H9 (cell line): ENCODE data around the gene COL4A2. TPM values are rescaled to one million over a fixed set of nuclear protein-coding genes. Genes with fewer than 3 reads are reported as not detected.
A peak's percentile ranks its signal among the peaks of the same experiment; 100 is the strongest.

Source experiments
- DNase-seq: peaks from one replicate; pipeline ENCODE4 v3.0.0-alpha.2; 2017
- H2AFZ ChIP-seq: one replicate; pipeline ENCODE4 v1.6.1; 2013; ENCODE audit warnings: mild to moderate bottlenecking, low read length, control low read depth, moderate library complexity
- H2AK5ac ChIP-seq: 2 replicates; pipeline ENCODE4 v1.6.1; 2013; ENCODE audit warnings: low read length, control low read depth, mixed read lengths; ENCODE audit not compliant: insufficient read length
- H2BK120ac ChIP-seq: one replicate; pipeline ENCODE4 v1.6.1; 2013; ENCODE audit warnings: low read depth, mild to moderate bottlenecking, low read length, control low read depth, inconsistent platforms; ENCODE audit not compliant: poor library complexity, severe bottlenecking
- H2BK12ac ChIP-seq: 2 replicates; pipeline ENCODE4 v1.6.1; 2013; ENCODE audit warnings: low read length, control low read depth, mixed read lengths, low read depth; ENCODE audit not compliant: insufficient read length
- H2BK15ac ChIP-seq: 2 replicates; pipeline ENCODE4 v1.6.1; 2013; ENCODE audit warnings: low read depth, low read length, control low read depth
- H2BK20ac ChIP-seq: one replicate; pipeline ENCODE4 v1.6.1; 2013; ENCODE audit warnings: low read depth, mild to moderate bottlenecking, low read length, control low read depth, inconsistent platforms; ENCODE audit not compliant: poor library complexity, severe bottlenecking
- H2BK5ac ChIP-seq: 2 replicates; pipeline ENCODE4 v1.6.1; 2013; ENCODE audit warnings: low read length, control low read depth, mixed read lengths; ENCODE audit not compliant: insufficient read length
- H3K14ac ChIP-seq: 2 replicates; pipeline ENCODE4 v1.6.1; 2013; ENCODE audit warnings: low read length, control low read depth; ENCODE audit not compliant: insufficient read depth
- H3K18ac ChIP-seq: 2 replicates; pipeline ENCODE4 v1.6.1; 2013; ENCODE audit warnings: low read depth, mild to moderate bottlenecking, mixed read lengths, low read length, control low read depth; ENCODE audit not compliant: insufficient read length
- H3K23ac ChIP-seq: 2 replicates; pipeline ENCODE4 v1.6.1; 2013; ENCODE audit warnings: low read length, control low read depth, mixed read lengths, low read depth; ENCODE audit not compliant: insufficient read length
- H3K23me2 ChIP-seq: 2 replicates; pipeline ENCODE4 v1.6.1; 2013; ENCODE audit warnings: low read depth, mild to moderate bottlenecking, mixed read lengths, low read length, control low read depth; ENCODE audit not compliant: insufficient read length, poor library complexity, severe bottlenecking
- H3K27ac ChIP-seq: 2 replicates; pipeline ENCODE4 v1.5.1; 2013; ENCODE audit warnings: low read length, control low read depth, mixed read lengths, low read depth; ENCODE audit not compliant: insufficient read length
- H3K27me3 ChIP-seq: 2 replicates; pipeline ENCODE4 v1.6.1; 2013; ENCODE audit warnings: low read length, control low read depth, inconsistent platforms; ENCODE audit not compliant: insufficient read depth
- H3K4ac ChIP-seq: 2 replicates; pipeline ENCODE4 v1.6.1; 2013; ENCODE audit warnings: low read depth, mild to moderate bottlenecking, control low read depth, inconsistent platforms, low read length, moderate library complexity
- H3K4me1 ChIP-seq: 2 replicates; pipeline ENCODE4 v1.6.1; 2013; ENCODE audit warnings: low read length, control low read depth, inconsistent platforms; ENCODE audit not compliant: insufficient read depth
- H3K4me2 ChIP-seq: 2 replicates; pipeline ENCODE4 v1.6.1; 2013; ENCODE audit warnings: low read length, control low read depth, mixed read lengths; ENCODE audit not compliant: insufficient read length, insufficient read depth
- H3K56ac ChIP-seq: 2 replicates; pipeline ENCODE4 v1.6.1; 2013; ENCODE audit warnings: low read depth, mild to moderate bottlenecking, mixed read lengths, low read length, control low read depth; ENCODE audit not compliant: insufficient read length
- H3K79me1 ChIP-seq: 2 replicates; pipeline ENCODE4 v1.6.1; 2013; ENCODE audit warnings: low read depth, mild to moderate bottlenecking, moderate library complexity, low read length, control low read depth, inconsistent platforms; ENCODE audit not compliant: insufficient read depth, poor library complexity, severe bottlenecking
- H3K79me2 ChIP-seq: 2 replicates; pipeline ENCODE4 v1.6.1; 2013; ENCODE audit warnings: low read length, control low read depth, inconsistent platforms; ENCODE audit not compliant: insufficient read depth
- H3K9ac ChIP-seq: 2 replicates; pipeline ENCODE4 v1.6.1; 2013; ENCODE audit warnings: low read length, control low read depth, mixed read lengths; ENCODE audit not compliant: insufficient read length; ENCODE audit errors: extremely low read depth
- H3K9me3 ChIP-seq: one replicate; pipeline ENCODE4 v1.6.1; 2013; ENCODE audit warnings: low read depth, low read length, inconsistent platforms; ENCODE audit not compliant: control insufficient read depth
- H3T11ph ChIP-seq: one replicate; pipeline ENCODE4 v1.6.1; 2013; ENCODE audit warnings: mild to moderate bottlenecking, low read length, control low read depth, inconsistent platforms
- H4K20me1 ChIP-seq: one replicate; pipeline ENCODE4 v1.6.1; 2013; ENCODE audit not compliant: control insufficient read depth, insufficient read length, insufficient read depth
- H4K5ac ChIP-seq: 2 replicates; pipeline ENCODE4 v1.6.1; 2013; ENCODE audit warnings: low read depth, mild to moderate bottlenecking, mixed read lengths, low read length, control low read depth; ENCODE audit not compliant: insufficient read length
- H4K8ac ChIP-seq: replicated peaks from 2 replicates; pipeline ENCODE4 v1.6.1; 2013; ENCODE audit warnings: low read length, control low read depth, mixed read lengths, low read depth; ENCODE audit not compliant: insufficient read length
- H4K91ac ChIP-seq: 2 replicates; pipeline ENCODE4 v1.6.1; 2013; ENCODE audit warnings: low read depth, mild to moderate bottlenecking, moderate library complexity, mixed read lengths, low read length, control low read depth; ENCODE audit not compliant: insufficient read length
- H3K27ac Mint-ChIP-seq, 3 experiments: 2 replicates in 2 of 3; 3 replicates in 1 of 3; pipeline ENCODE4 v1.8.0; 2020 to 2021; ENCODE audit warnings: mixed read lengths in 3 of 3, mild to moderate bottlenecking in 1 of 3, moderate library complexity in 1 of 3
- H3K27me3 Mint-ChIP-seq: 2 replicates; pipeline ENCODE4 v1.8.0; 2021; ENCODE audit warnings: low read depth, mild to moderate bottlenecking, moderate library complexity, mixed read lengths
- H3K36me3 Mint-ChIP-seq, 3 experiments: 2 replicates in 2 of 3; 3 replicates in 1 of 3; pipeline ENCODE4 v1.8.0; 2020 to 2021; ENCODE audit warnings: low read depth in 3 of 3, mixed read lengths in 3 of 3; ENCODE audit not compliant: insufficient read depth in 1 of 3
- H3K4me1 Mint-ChIP-seq, 2 experiments: 2 replicates each; pipeline ENCODE4 v1.8.0; 2020; ENCODE audit warnings: mixed read lengths in 2 of 2
- H3K4me3 Mint-ChIP-seq, 2 experiments: 2 replicates in 1 of 2; 3 replicates in 1 of 2; pipeline ENCODE4 v1.8.0; 2020 to 2021; ENCODE audit warnings: mild to moderate bottlenecking in 2 of 2, mixed read lengths in 2 of 2, moderate library complexity in 1 of 2
- H3K9me3 Mint-ChIP-seq, 2 experiments: 2 replicates in 1 of 2; 3 replicates in 1 of 2; pipeline ENCODE4 v1.8.0; 2020; ENCODE audit warnings: mild to moderate bottlenecking in 2 of 2, mixed read lengths in 2 of 2, moderate library complexity in 1 of 2
- CTCF ChIP-seq: fragments of 200-600 bp; sonication (generic); conservative IDR thresholded peaks from 3 replicates; pipeline ENCODE4 v1.8.0; 2021; ENCODE audit warnings: antibody characterized with exemption, mild to moderate bottlenecking
- WGBS: extraction: QIAGEN DNeasy Blood & Tissue Kit; methylation state at CpG from one replicate; pipeline ENCODE4 v1.1.7; 2013; ENCODE audit warnings: missing lambda C conversion rate, low lambda C conversion rate, mixed read lengths; ENCODE audit not compliant: insufficient read length; ENCODE audit errors: extremely low coverage; 5-methylcytosine and 5-hydroxymethylcytosine counted together
- total RNA-seq: library from RNA; stranded (reverse); gene quantifications from 2 replicates; pipeline ENCODE4 v1.2.1, GENCODE V29; 2021

COL4A2 gene
- total RNA-seq, 1 experiment from 2014 or later = 76.5 TPM

- no peak overlapping the region for H3K23ac ChIP-seq
- no peak overlapping the region for H2BK120ac ChIP-seq
- no peak overlapping the region for H2AFZ ChIP-seq
- H3K27me3 ChIP-seq = no peaks in the 10 kb centered on the region
- no peak overlapping the region for H2AK5ac ChIP-seq
- no peaks in the 10 kb centered on the region for H4K20me1 ChIP-seq
- no peak for TF ChIP-seq CTCF
- no peaks in the 10 kb centered on the region for H3K79me1 ChIP-seq
- Mint-ChIP-seq H3K4me3 (no peak overlapping the region), H3K9me3 (no peaks in the 10 kb centered on the region), H3K27ac (peak overlapping the region in 1 of 3 experiments; percentile 22; a peak in 2 of 7 replicates), H3K4me1 (peaks cover 2 to 3% of the 10 kb centered on the region in 2 experiments; a peak in 2 of 4 replicates), H3K36me3 (no peaks in the 10 kb centered on the region; a peak in 1 of 7 replicates), H3K27me3 (no peaks in the 10 kb centered on the region)
- H3T11ph ChIP-seq = no peak overlapping the region
- H2BK5ac ChIP-seq = no peak overlapping the region
- H3K14ac ChIP-seq = no peak overlapping the region
- H4K91ac ChIP-seq = no peak overlapping the region
- no peaks in the 10 kb centered on the region for H3K23me2 ChIP-seq
- no peak overlapping the region for H3K27ac ChIP-seq
- H3K79me2 ChIP-seq = no peaks in the 10 kb centered on the region; the same call in 1 of the 2 replicates
- H3K9me3 ChIP-seq = no peaks in the 10 kb centered on the region
- DNase-seq = no peak
- no peak overlapping the region for H4K8ac ChIP-seq
- H4K5ac ChIP-seq = no peak overlapping the region
- H3K9ac ChIP-seq = no peak overlapping the region
- H3K4ac ChIP-seq = no peak overlapping the region
- no peak overlapping the region for H2BK15ac ChIP-seq
- H3K56ac ChIP-seq = no peak overlapping the region
- H3K4me1 ChIP-seq = no peaks in the 10 kb centered on the region
- no peak overlapping the region for H3K4me2 ChIP-seq
- WGBS = no CpG with 5 or more reads among the region's 5 CpGs
- H2BK12ac ChIP-seq = no peak overlapping the region
- H3K18ac ChIP-seq = no peak overlapping the region
- H2BK20ac ChIP-seq = no peak overlapping the region
Measured at GRCh38 chr13:110281736-110282135, 25.3 kb upstream of the COL4A2 start.
